GM23338 (cell line): ENCODE results near the gene KRT12. TPM values are rescaled to one million over a fixed set of nuclear protein-coding genes. Genes with fewer than 3 reads are reported as not detected.

ENCODE experiments used
- ATAC-seq: fragments of 200-7000 bp; cut with Tn5 transposase; 3 replicates; pipeline ENCODE4 v1.9.1; 2020
- DNase-seq: peaks from one replicate; pipeline ENCODE4 v3.0.0-alpha.2; 2015; ENCODE audit warnings: low spot score
- H2AFZ ChIP-seq: fragments of 200-600 bp; sonication (generic); 2 replicates; pipeline ENCODE4 v1.8.0; 2016; ENCODE audit warnings: antibody characterized with exemption, mild to moderate bottlenecking, moderate library complexity
- H3F3A ChIP-seq: fragments of 200-600 bp; sonication (generic); replicated peaks from 2 replicates; pipeline ENCODE4 v1.8.0; 2017; ENCODE audit warnings: antibody characterized with exemption, mixed run types, low read depth
- H3K27ac ChIP-seq: fragments of 200-600 bp; sonication (generic); 2 replicates; pipeline ENCODE4 v1.6.1; 2016; ENCODE audit warnings: low read depth
- H3K27me3 ChIP-seq: fragments of 200-600 bp; sonication (generic); 2 replicates; pipeline ENCODE4 v1.8.0; 2016; ENCODE audit warnings: mild to moderate bottlenecking, mixed run types, moderate library complexity; ENCODE audit not compliant: insufficient read depth
- H3K36me3 ChIP-seq: fragments of 200-600 bp; sonication (generic); 2 replicates; pipeline ENCODE4 v1.8.0; 2016; ENCODE audit warnings: mild to moderate bottlenecking; ENCODE audit not compliant: insufficient read depth
- H3K4me1 ChIP-seq: fragments of 200-600 bp; sonication (generic); 2 replicates; pipeline ENCODE4 v1.8.0; 2016; ENCODE audit warnings: mild to moderate bottlenecking, moderate library complexity; ENCODE audit not compliant: insufficient read depth
- H3K4me2 ChIP-seq: fragments of 200-600 bp; sonication (generic); 2 replicates; pipeline ENCODE4 v1.7.1; 2017; ENCODE audit warnings: mixed run types
- H3K4me3 ChIP-seq: fragments of 200-600 bp; sonication (generic); 2 replicates; pipeline ENCODE4 v1.6.1; 2016; ENCODE audit warnings: mixed run types
- H3K79me2 ChIP-seq: fragments of 200-600 bp; sonication (generic); replicated peaks from 2 replicates; pipeline ENCODE4 v1.8.0; 2017; ENCODE audit warnings: mild to moderate bottlenecking; ENCODE audit not compliant: insufficient read depth
- H3K9me2 ChIP-seq: fragments of 200-600 bp; sonication (generic); 2 replicates; pipeline ENCODE4 v1.8.0; 2017; ENCODE audit not compliant: insufficient read depth
- H4K20me1 ChIP-seq: fragments of 200-600 bp; sonication (generic); replicated peaks from 2 replicates; pipeline ENCODE4 v1.8.0; 2017; ENCODE audit warnings: mild to moderate bottlenecking; ENCODE audit not compliant: insufficient read depth
- H3K27ac Mint-ChIP-seq: 2 replicates; pipeline ENCODE4 v1.8.0; 2020; ENCODE audit warnings: inconsistent platforms, mild to moderate bottlenecking, moderate library complexity, mixed read lengths
- H3K27me3 Mint-ChIP-seq: 3 replicates; pipeline ENCODE4 v1.8.0; 2022; ENCODE audit warnings: low read depth, mild to moderate bottlenecking, moderate library complexity, mixed read lengths, inconsistent platforms; ENCODE audit not compliant: insufficient read depth, poor library complexity
- H3K36me3 Mint-ChIP-seq: 3 replicates; pipeline ENCODE4 v1.8.0; 2021; ENCODE audit warnings: low read depth, mild to moderate bottlenecking, inconsistent platforms, moderate library complexity, mixed read lengths
- H3K4me1 Mint-ChIP-seq: 3 replicates; pipeline ENCODE4 v1.8.0; 2020; ENCODE audit warnings: mild to moderate bottlenecking, inconsistent platforms, mixed read lengths
- H3K4me3 Mint-ChIP-seq: 3 replicates; pipeline ENCODE4 v1.8.0; 2021; ENCODE audit warnings: moderate library complexity, mild to moderate bottlenecking, inconsistent platforms, mixed read lengths
- H3K9me3 Mint-ChIP-seq: 3 replicates; pipeline ENCODE4 v1.8.0; 2020; ENCODE audit warnings: moderate library complexity, mild to moderate bottlenecking, inconsistent platforms, mixed read lengths
- CREB1 ChIP-seq: fragments of 250-450 bp; sonication (Bioruptor Pico); IDR thresholded peaks from 2 replicates; pipeline ENCODE4 v1.5.0; 2020; ENCODE audit warnings: low read depth, mild to moderate bottlenecking, moderate library complexity
- CTCF ChIP-seq, 2 experiments: fragments of 200-600 bp in 1 of 2; sonication (generic) in 1 of 2; conservative IDR thresholded peaks; 2 replicates each; pipeline versions ENCODE4 v1.5.1 to v1.6.1; 2016 to 2017; ENCODE audit warnings: antibody characterized with exemption in 2 of 2, low read depth in 2 of 2, mild to moderate bottlenecking in 2 of 2, moderate library complexity in 1 of 2
- ETS1 ChIP-seq: IDR thresholded peaks from 2 replicates; pipeline ENCODE4 v1.6.1; 2016; ENCODE audit warnings: antibody characterized with exemption
- EZH2 ChIP-seq: fragments of 200-600 bp; sonication (generic); IDR thresholded peaks from one replicate; pipeline ENCODE4 v1.8.0; 2017; ENCODE audit warnings: antibody characterized with exemption, mild to moderate bottlenecking, low read depth; ENCODE audit not compliant: unreplicated experiment
- EZH2phosphoT487 ChIP-seq: fragments of 200-600 bp; sonication (generic); IDR thresholded peaks from one replicate; pipeline ENCODE4 v1.8.1; 2018; ENCODE audit warnings: antibody characterized with exemption; ENCODE audit not compliant: unreplicated experiment
- JUNB ChIP-seq: IDR thresholded peaks from one replicate; pipeline ENCODE4 v1.6.1; 2016; ENCODE audit warnings: antibody characterized with exemption; ENCODE audit not compliant: unreplicated experiment
- NANOG ChIP-seq: IDR thresholded peaks from 2 replicates; pipeline ENCODE4 v1.6.1; 2016; ENCODE audit warnings: antibody characterized with exemption, borderline replicate concordance
- REST ChIP-seq: IDR thresholded peaks from one replicate; pipeline ENCODE4 v1.6.1; 2018; ENCODE audit warnings: antibody characterized with exemption; ENCODE audit not compliant: unreplicated experiment
- STAT1 ChIP-seq: IDR thresholded peaks from one replicate; pipeline ENCODE4 v1.6.1; 2016; ENCODE audit warnings: antibody characterized with exemption; ENCODE audit not compliant: unreplicated experiment
- ZNF114 ChIP-seq: fragments of 250-450 bp; sonication (Bioruptor Pico); IDR thresholded peaks from 2 replicates; pipeline ENCODE4 v1.5.0; 2020; ENCODE audit warnings: mild to moderate bottlenecking, moderate library complexity
- ZNF331 ChIP-seq: fragments of 250-450 bp; sonication (Bioruptor Pico); IDR thresholded peaks from 2 replicates; pipeline ENCODE4 v1.5.0; 2020; ENCODE audit warnings: low read depth, mild to moderate bottlenecking, moderate library complexity
- ZNF462 ChIP-seq: fragments of 250-450 bp; sonication (Bioruptor Pico); IDR thresholded peaks from 2 replicates; pipeline ENCODE4 v1.5.0; 2020; ENCODE audit warnings: mild to moderate bottlenecking, moderate library complexity
- polyA plus RNA-seq: library from polyadenylated mRNA; unstranded; fragments of >200 nt; fragmentation: Nextera tagmentation; extraction: Ambion mirVana; gene quantifications from 2 replicates; pipeline ENCODE4 v1.2.1, GENCODE V29; 2016
- total RNA-seq: library from RNA; depleted of rRNA; stranded (reverse); fragments of >200 nt; shearing (Covaris generic); gene quantifications from 2 replicates; pipeline ENCODE4 v1.2.3, GENCODE V29; 2014

KRT12 gene
- total and polyA plus RNA-seq, 2 experiments from 2014 or later: not detected

GRCh38 chr17:40828454-40829044 is 38.5 kb downstream of the KRT12 start:
- Mint-ChIP-seq H3K36me3 (no peaks in the 10 kb centered on the region), H3K27ac (no peak overlapping the region), H3K27me3 (peaks cover 16% of the 10 kb centered on the region), H3K4me1 (peaks cover 6% of the 10 kb centered on the region), H3K9me3 (no peaks in the 10 kb centered on the region), H3K4me3 (no peak overlapping the region)
- Histone ChIP-seq H3K36me3 (no peaks in the 10 kb centered on the region), H3K4me1 (peaks cover 6% of the 10 kb centered on the region; the same call in 1 of the 2 replicates), H3F3A (no peaks in the 10 kb centered on the region), H3K27me3 (peaks cover 82% of the 10 kb centered on the region), H4K20me1 (peaks cover 20% of the 10 kb centered on the region), H3K9me2 (no peaks in the 10 kb centered on the region), H2AFZ (no peak overlapping the region), H3K4me3 (no peak overlapping the region), H3K27ac (no peak overlapping the region), H3K4me2 (no peak overlapping the region), H3K79me2 (no peaks in the 10 kb centered on the region)
- ATAC-seq (no peak), DNase-seq (no peak)
- no peak for TF ChIP-seq ZNF462 (CRISPR knock-in tag)
- no peak for TF ChIP-seq NANOG
- no peak for TF ChIP-seq ETS1
- TF ChIP-seq JUNB: no peak
- no peak for TF ChIP-seq CREB1 (CRISPR knock-in tag)
- no peak for TF ChIP-seq EZH2phosphoT487
- no peak for TF ChIP-seq ZNF331 (CRISPR knock-in tag)
- TF ChIP-seq EZH2: no peak
- no peak for TF ChIP-seq ZNF114 (CRISPR knock-in tag)
- no peak for TF ChIP-seq STAT1
- no peak for TF ChIP-seq REST
- TF ChIP-seq CTCF (conservative IDR thresholded peaks at IDR 0.05; ENCODE audit: low read depth in 2 of 2): no peak
